ENCODE measurements around the gene CTNNA3. TPM values are rescaled to one million over a fixed set of nuclear protein-coding genes. Genes with fewer than 3 reads are reported as not detected.

Gene CTNNA3
- total RNA-seq, 1 donor from 2014 or later = 3.3 TPM

DNA sequence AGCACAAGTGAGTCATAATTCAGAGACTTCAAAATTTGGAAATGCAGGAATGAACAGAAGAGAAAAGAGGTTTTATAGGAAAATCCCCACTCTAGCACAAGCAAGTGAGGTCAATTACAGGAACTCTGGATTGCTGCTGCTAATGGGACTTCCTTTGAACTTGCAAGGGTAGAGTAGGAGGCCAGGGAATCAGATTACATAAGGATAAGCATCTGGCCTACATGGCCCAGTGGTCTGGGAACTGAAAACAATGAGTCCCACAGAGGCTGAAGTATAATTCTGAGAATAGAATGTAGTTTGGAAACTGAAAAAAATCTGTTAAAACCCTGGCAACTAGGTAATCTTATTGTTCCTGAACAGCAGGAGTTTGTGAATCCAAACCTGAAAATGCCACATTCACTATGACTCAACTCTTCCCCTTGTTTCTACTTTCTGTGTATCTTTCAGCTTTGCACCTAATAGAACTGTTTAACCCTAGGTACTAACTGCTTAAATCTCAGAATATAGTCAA lies 66.5 kb downstream of the CTNNA3 start:
- DNase-seq = no peak
- Mint-ChIP-seq H3K9me3 (ENCODE audit: unreplicated experiment) (no peaks in the 10 kb centered on the region), H3K36me3 (ENCODE audit: unreplicated experiment) (no peaks in the 10 kb centered on the region), H3K27ac (ENCODE audit: unreplicated experiment) (no peak overlapping the region), H3K4me3 (ENCODE audit: unreplicated experiment) (no peak overlapping the region), H3K27me3 (ENCODE audit: unreplicated experiment) (no peaks in the 10 kb centered on the region), H3K4me1 (ENCODE audit: low read depth, unreplicated experiment) (no peaks in the 10 kb centered on the region)
- TF ChIP-seq, protein P1, sequence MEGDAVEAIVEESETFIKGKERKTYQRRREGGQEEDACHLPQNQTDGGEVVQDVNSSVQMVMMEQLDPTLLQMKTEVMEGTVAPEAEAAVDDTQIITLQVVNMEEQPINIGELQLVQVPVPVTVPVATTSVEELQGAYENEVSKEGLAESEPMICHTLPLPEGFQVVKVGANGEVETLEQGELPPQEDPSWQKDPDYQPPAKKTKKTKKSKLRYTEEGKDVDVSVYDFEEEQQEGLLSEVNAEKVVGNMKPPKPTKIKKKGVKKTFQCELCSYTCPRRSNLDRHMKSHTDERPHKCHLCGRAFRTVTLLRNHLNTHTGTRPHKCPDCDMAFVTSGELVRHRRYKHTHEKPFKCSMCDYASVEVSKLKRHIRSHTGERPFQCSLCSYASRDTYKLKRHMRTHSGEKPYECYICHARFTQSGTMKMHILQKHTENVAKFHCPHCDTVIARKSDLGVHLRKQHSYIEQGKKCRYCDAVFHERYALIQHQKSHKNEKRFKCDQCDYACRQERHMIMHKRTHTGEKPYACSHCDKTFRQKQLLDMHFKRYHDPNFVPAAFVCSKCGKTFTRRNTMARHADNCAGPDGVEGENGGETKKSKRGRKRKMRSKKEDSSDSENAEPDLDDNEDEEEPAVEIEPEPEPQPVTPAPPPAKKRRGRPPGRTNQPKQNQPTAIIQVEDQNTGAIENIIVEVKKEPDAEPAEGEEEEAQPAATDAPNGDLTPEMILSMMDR (IDR thresholded peaks at IDR 0.05; ENCODE audit: partially characterized antibody, unreplicated experiment) = no peak

DNA sequence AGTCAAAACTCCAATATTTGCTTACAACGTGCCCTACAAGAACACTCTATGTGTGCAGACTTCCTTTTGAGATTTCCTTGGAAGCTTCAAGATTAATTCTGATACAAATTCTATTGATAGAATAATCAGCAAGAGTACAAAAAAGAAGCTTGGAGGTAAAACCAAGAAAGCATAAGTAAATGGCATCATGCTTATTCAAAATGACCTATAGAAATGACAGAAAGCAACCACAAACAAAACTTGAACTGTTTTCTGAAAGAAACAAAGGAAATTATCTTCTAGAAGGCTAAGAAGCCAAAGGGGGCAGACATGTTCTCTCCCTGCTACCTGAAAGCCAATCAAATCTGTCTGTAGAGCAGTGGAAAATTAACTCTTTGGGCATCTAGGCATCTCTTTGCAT lies 73.0 kb downstream of the CTNNA3 start:
- no peaks in the 10 kb centered on the region for H3K27me3 Mint-ChIP-seq (ENCODE audit: unreplicated experiment)

DNA sequence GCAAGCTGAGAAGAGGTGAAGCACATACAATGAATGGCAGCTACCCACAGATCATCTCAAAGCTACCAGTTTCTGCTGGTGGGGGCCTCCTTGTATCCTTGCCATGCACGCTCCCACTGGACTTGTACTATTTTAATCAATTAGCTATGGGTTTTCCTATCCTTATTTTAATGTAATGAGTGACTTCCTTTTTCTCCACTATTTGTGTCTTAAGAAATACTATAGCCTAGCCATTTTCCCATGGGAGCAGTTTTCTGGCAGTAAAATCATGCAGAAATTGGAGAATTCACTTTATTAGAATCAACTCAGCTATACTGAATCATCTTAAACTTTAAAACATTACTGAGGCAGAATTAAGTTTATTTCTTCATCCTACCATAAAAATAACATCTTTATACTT lies 73.5 kb downstream of the CTNNA3 start:
- TF ChIP-seq, protein P1 (IDR thresholded peaks at IDR 0.05; ENCODE audit: partially characterized antibody, unreplicated experiment) = no peak
- no peak for DNase-seq
- Mint-ChIP-seq H3K36me3 (ENCODE audit: unreplicated experiment) (no peaks in the 10 kb centered on the region), H3K4me3 (ENCODE audit: unreplicated experiment) (no peak overlapping the region), H3K9me3 (ENCODE audit: unreplicated experiment) (no peaks in the 10 kb centered on the region), H3K4me1 (ENCODE audit: low read depth, unreplicated experiment) (peaks cover 2% of the 10 kb centered on the region), H3K27me3 (ENCODE audit: unreplicated experiment) (no peaks in the 10 kb centered on the region), H3K27ac (ENCODE audit: unreplicated experiment) (no peak overlapping the region)

More for the DNA sequence above, 73.0 kb downstream of the CTNNA3 start:
- H3K4me3 Mint-ChIP-seq (ENCODE audit: unreplicated experiment) = no peak overlapping the region
- H3K36me3 Mint-ChIP-seq (ENCODE audit: unreplicated experiment) = no peaks in the 10 kb centered on the region
- H3K9me3 Mint-ChIP-seq (ENCODE audit: unreplicated experiment) = no peaks in the 10 kb centered on the region
- peaks cover 2% of the 10 kb centered on the region for H3K4me1 Mint-ChIP-seq (ENCODE audit: low read depth, unreplicated experiment)
- TF ChIP-seq, protein P1 (IDR thresholded peaks at IDR 0.05; ENCODE audit: partially characterized antibody, unreplicated experiment) = no peak
- no peak overlapping the region for H3K27ac Mint-ChIP-seq (ENCODE audit: unreplicated experiment)
- no peak for DNase-seq

DNA sequence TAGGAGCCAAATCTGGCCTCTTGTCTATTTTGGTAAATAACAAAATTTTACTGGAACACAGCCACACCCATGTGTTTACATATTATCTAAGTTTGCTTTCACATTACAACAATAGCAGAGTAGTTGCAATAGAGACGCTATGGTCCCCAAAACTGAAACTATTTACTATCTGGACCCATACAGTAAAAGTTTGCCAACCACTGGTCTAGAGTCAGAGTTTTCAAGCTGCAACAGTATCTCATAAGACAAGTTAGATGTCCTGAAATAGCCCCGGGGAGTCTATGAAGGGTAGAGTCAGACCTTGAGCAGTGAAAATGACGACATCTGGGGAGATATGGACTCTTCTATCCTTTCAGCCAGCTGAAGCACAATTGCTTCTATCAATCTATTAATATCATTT lies 74.2 kb downstream of the CTNNA3 start:
- H3K4me3 Mint-ChIP-seq (ENCODE audit: unreplicated experiment) = no peak overlapping the region
- DNase-seq = no peak
- no peak overlapping the region for H3K27ac Mint-ChIP-seq (ENCODE audit: unreplicated experiment)
- H3K4me1 Mint-ChIP-seq (ENCODE audit: low read depth, unreplicated experiment) = peaks cover 2% of the 10 kb centered on the region
- TF ChIP-seq, protein P1 (IDR thresholded peaks at IDR 0.05; ENCODE audit: partially characterized antibody, unreplicated experiment) = no peak
- H3K27me3 Mint-ChIP-seq (ENCODE audit: unreplicated experiment) = peaks cover 2% of the 10 kb centered on the region
- H3K9me3 Mint-ChIP-seq (ENCODE audit: unreplicated experiment) = no peaks in the 10 kb centered on the region
- H3K36me3 Mint-ChIP-seq (ENCODE audit: unreplicated experiment) = no peaks in the 10 kb centered on the region

DNA sequence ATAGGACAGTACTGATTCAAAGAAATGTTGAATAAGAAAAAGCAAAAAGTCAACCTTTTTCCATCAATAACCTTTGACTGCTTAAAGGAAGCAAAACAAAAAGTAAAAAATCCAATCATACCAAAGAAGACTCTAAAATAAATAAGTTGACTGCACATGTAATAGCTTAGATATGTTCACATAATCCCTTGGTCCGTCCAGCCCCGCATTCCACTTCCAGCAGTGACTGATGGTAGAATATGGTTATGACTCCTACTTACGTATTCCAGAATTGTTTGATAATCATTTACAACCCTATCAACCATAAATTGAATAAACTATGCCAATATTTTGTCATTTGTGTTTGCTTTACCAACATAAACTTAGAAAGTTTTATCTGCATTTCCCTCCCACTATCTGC lies 77.9 kb downstream of the CTNNA3 start:
- DNase-seq = no peak
- no peak overlapping the region for H3K4me3 Mint-ChIP-seq (ENCODE audit: unreplicated experiment)
- no peak overlapping the region for H3K27ac Mint-ChIP-seq (ENCODE audit: unreplicated experiment)
- no peaks in the 10 kb centered on the region for H3K36me3 Mint-ChIP-seq (ENCODE audit: unreplicated experiment)
- H3K9me3 Mint-ChIP-seq (ENCODE audit: unreplicated experiment) = no peaks in the 10 kb centered on the region
- peaks cover 2% of the 10 kb centered on the region for H3K4me1 Mint-ChIP-seq (ENCODE audit: low read depth, unreplicated experiment)
- TF ChIP-seq, protein P1 (IDR thresholded peaks at IDR 0.05; ENCODE audit: partially characterized antibody, unreplicated experiment) = no peak
- peaks cover 2% of the 10 kb centered on the region for H3K27me3 Mint-ChIP-seq (ENCODE audit: unreplicated experiment)
